ENCODE data around the gene PPP2R5D. TPM values are rescaled to one million over a fixed set of nuclear protein-coding genes. Genes with fewer than 3 reads are reported as not detected.
A peak's percentile ranks its signal among the peaks of the same experiment; 100 is the strongest.

Gene PPP2R5D
- total RNA-seq, 2 experiments from 2014 or later = 35.0 to 35.6 TPM

- no peak overlapping the region for H3K27ac ChIP-seq (ENCODE audit: low read depth, low read length, poor library complexity, severe bottlenecking)
- no peak overlapping the region for H2AFZ ChIP-seq (ENCODE audit: low read length)
- H4K20me1 ChIP-seq (ENCODE audit: insufficient read depth, low read length) = no peaks in the 10 kb centered on the region
- H3K4me2 ChIP-seq (ENCODE audit: low read length) = no peak overlapping the region
- H3K79me2 ChIP-seq (ENCODE audit: insufficient read depth, low read depth, low read length) = no peaks in the 10 kb centered on the region
- CTCF ChIA-PET (ENCODE audit: unreplicated experiment) = no interaction called here
- peaks cover 56% of the 10 kb centered on the region for H3K36me3 ChIP-seq (ENCODE audit: insufficient read depth, low read length)
- DNase-seq (ENCODE audit: low spot score) = no peak
- H3K4me3 ChIP-seq (ENCODE audit: low read depth, low read length, poor library complexity, severe bottlenecking) = no peak overlapping the region
- intact Hi-C loops (cut with micrococcal nuclease; ENCODE audit: unreplicated experiment) = no loop called here
- BruUV-seq (replicated peaks) = TSS peak; percentile 58
- no peaks in the 10 kb centered on the region for H3K9me2 ChIP-seq (ENCODE audit: insufficient read depth, low read length)
- no peaks in the 10 kb centered on the region for H3K9me3 ChIP-seq (ENCODE audit: low read length)
- TF ChIP-seq EZH2phosphoT487 (IDR thresholded peaks at IDR 0.05; ENCODE audit: borderline replicate concordance, low read depth, low read length) (no peak), CTCF (conservative IDR thresholded peaks at IDR 0.05; ENCODE audit: low read length) (no peak)
- H3K4me1 ChIP-seq (ENCODE audit: insufficient read depth, low read length, poor library complexity, severe bottlenecking) = no peaks in the 10 kb centered on the region
- POLR2A ChIA-PET = no interaction called here
Measured at GRCh38 chr6:43037706-43038105, 53.3 kb downstream of the PPP2R5D start.

GRCh38 chr6:43038727-43039126, 54.4 kb downstream of the PPP2R5D start:
- CTCF ChIA-PET (ENCODE audit: unreplicated experiment) = no interaction called here

More at GRCh38 chr6:43038727-43039126, 54.4 kb downstream of the PPP2R5D start:
- no peak for DNase-seq (ENCODE audit: low spot score)
- no peaks in the 10 kb centered on the region for H3K9me2 ChIP-seq (ENCODE audit: insufficient read depth, low read length)
- intact Hi-C loops (cut with micrococcal nuclease; ENCODE audit: unreplicated experiment) = no loop called here
- POLR2A ChIA-PET = interaction anchor here (0.9 kb wide), 1 partner anchor 15 kb away, joined by 3 read pairs; the partner anchor contains the start of gene CUL7
- H3K79me2 ChIP-seq (ENCODE audit: insufficient read depth, low read depth, low read length) = no peaks in the 10 kb centered on the region
- no peak overlapping the region for H3K4me3 ChIP-seq (ENCODE audit: low read depth, low read length, poor library complexity, severe bottlenecking)
- no peaks in the 10 kb centered on the region for H4K20me1 ChIP-seq (ENCODE audit: insufficient read depth, low read length)
- no peaks in the 10 kb centered on the region for H3K9me3 ChIP-seq (ENCODE audit: low read length)
- H3K36me3 ChIP-seq (ENCODE audit: insufficient read depth, low read length) = peaks cover 47% of the 10 kb centered on the region
- no peak overlapping the region for H2AFZ ChIP-seq (ENCODE audit: low read length)
- no TSS peak for BruUV-seq (replicated peaks)
- H3K4me1 ChIP-seq (ENCODE audit: insufficient read depth, low read length, poor library complexity, severe bottlenecking) = no peaks in the 10 kb centered on the region
- H3K4me2 ChIP-seq (ENCODE audit: low read length) = no peak overlapping the region
- TF ChIP-seq EZH2phosphoT487 (IDR thresholded peaks at IDR 0.05; ENCODE audit: borderline replicate concordance, low read depth, low read length) (no peak), CTCF (conservative IDR thresholded peaks at IDR 0.05; ENCODE audit: low read length) (no peak)
- no peak overlapping the region for H3K27ac ChIP-seq (ENCODE audit: low read depth, low read length, poor library complexity, severe bottlenecking)
